SHP77 treated with DMSO at 0.1 percent for 48 hours (cell line): ENCODE measurements around the gene TIMP2.
"Not testable (repeated sequence)": the region's sequence is repeated elsewhere in the genome, so short reads cannot be mapped to it uniquely, and the experiment has no call there.

Experiments used
- DNase-seq: peaks from one replicate; lab custom pipeline; 2025; lab: John Stamatoyannopoulos, UW

The TIMP2 gene

GRCh38 chr17:78888941-78889518, 36.2 kb downstream of the TIMP2 start:
- DNase-seq = no peak

DNA sequence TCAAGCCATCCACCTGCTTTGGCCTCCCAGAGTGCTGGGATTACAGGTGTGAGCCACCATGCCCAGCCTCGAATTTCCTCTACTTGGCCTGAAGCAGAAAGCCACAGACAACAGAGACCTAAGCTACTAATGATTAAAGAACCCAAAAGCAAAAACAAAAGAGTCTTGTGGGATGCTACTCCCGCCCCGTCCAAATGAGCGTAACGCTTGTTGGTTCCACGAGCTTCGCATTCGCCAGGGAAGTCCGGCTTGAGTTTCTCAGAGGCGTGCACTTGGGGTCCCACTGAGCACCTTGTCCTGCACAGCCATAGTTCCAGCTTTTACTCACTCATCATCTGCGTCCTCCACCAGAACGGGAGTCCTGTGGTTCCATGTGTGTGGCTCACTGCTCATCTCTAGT, 38.2 kb downstream of the TIMP2 start:
- no peak for DNase-seq

GRCh38 chr17:78885956-78886355, 39.2 kb downstream of the TIMP2 start:
- no peak for DNase-seq

- DNase-seq = no peak
These were observed 40.1 kb downstream of the TIMP2 start for GRCh38 chr17:78884876-78885667.

DNA sequence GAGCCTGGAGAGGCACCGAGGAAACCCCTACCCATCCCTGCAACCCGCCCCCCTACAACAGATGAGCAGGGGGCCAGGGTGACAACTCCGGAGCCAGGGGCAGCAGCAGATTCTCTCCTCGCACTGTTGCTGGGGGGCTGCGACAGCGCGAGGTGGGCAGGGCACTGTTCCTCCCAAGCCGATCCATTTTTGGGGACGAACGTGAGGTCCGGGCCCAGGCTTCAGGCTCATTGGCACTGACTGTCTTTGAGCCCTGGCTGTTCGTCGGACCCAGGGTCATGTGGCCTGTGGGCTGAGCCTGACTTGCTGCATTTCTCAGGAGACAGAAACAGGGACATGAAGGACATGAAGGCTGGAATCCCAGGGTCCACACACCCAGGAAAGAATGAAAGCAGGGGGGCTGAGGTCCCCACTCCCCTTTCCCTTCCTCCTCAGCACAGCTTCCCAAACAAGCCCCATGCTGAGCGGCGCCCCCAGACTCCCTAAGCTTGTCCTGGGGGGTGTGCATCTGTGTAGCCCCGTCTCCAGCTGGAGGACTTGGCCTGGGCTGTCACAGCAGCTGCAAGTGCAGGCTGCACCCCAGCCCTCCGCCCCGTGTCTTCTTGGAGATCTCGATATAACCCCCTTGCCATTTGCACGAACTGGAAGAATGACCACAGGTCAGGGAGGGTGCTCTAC, 40.9 kb downstream of the TIMP2 start:
- DNase-seq = no peak

DNA sequence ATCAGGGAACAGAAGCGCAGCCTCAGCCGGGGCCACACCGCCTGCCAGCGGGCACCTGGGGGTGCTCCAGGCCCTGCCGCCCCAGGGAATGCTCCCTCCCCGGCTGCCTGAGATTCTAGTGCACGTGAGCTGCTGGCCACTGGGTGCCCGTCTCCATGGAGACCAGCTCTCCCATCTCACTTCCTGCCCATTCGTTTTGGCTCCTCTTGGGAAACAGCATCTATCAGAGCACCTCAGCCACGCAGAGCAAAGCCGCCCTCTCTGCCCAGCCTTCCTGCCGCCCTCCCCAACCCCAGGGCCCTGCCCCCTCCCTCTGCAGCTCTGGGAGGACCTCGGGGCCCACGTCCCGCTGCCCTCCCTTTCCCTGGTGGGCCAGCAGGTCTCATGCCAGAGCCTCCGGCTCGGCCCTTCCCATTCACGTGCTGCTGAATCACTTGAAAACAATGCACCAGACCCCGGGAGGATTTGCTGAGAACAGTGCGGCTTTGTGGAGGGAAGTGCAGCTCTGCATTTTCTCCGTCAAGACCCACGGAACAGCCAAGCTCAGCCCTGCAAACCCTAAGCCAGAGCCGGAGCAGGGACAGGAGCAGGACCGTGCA, 41.6 kb downstream of the TIMP2 start:
- DNase-seq = peak; percentile 84

DNA sequence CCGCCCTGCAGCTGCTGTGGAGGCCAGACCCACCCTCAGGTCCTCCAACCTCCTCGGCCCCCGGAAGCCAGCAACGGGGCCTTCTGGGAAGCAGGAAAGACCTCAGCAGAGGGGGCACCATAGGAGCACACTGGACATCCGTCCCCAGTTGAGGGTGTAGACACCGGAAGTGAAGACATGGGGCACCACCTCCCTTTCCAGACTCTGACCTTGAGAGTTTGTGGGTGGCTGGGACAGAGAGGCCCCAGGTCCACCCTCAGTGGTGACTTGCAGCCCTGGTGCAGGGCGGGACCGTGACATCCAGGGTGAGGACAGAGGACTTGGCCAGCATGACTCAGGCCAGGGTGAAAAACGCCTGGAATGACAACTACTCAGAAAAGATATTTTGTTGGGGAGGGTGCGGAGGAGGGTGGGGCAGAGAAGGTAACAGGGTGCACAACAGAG, 42.1 kb downstream of the TIMP2 start:
- DNase-seq = peak; percentile 77

DNA sequence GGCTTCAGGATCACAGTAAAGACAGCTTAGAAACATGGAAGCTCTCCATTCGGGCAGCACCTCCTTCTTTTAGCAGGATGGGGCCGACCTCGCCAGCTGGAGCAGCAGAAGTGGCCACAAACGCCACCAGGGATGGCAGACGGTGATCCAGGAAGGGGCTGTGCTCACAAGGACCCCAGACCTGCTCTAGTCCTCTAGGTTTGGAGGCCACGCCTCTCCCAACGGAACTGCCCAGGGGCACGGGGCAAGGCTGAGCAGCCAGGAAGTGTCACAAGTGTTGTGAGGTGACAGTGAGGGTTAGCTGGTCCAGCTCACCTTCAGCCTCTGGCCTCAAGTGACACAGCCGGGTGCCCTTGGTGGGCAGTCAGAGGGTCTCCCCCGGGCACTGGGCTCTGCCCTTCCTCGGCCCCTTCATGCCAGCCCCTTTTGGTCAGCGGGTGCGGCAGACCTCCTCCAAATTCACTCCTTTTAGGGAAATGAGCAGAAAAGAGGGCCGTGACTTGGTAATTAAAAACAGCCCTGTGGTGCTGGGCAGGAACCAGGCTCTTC, 42.6 kb downstream of the TIMP2 start:
- no peak for DNase-seq

DNA sequence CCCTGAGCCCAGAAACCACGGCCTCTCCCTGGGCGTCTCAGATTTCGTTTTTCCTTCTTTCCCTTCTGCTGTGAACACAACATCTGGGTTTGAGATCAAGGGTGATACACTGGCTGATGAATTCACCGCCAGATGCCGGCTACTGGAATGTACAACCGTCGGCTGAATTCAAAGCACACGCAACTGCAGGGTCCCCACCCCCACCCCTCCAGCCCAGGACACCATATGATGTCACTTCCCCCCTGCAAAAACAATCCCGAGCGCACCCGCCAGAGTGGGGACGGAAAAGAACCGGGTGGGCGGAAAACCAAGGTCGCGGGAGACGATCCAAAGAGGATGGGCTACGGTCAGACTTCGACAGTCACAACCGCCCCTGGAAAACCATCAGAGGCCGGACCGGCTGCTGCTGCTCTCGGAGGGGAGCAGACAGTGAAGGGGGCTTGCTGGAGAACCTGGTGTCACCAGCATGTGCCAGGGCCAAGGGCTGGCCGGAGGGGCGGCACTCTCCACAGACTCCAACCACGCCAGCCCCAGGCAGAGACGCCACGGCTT, 45.5 kb downstream of the TIMP2 start:
- no peak for DNase-seq

GRCh38 chr17:78878871-78879527, 46.2 kb downstream of the TIMP2 start:
- no peak for DNase-seq

DNA sequence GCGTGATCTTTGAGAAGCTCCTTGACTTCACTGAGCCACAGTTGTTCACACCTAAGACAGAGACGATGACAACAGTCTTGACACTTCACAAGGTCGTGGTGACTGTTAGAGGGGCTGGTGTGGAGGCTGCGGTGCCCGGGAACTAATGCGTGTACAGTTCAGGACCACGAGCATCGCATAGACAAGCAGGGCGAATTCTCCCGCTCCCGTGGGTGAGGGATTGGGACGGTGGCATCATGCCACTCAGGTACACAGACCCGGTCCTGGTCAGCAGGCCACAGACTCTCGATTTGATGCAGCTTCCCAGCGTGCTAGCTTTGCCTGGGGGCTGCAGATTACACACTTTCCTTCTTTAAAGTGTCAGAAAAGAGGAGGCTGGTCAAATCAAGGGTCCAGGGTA, 46.9 kb downstream of the TIMP2 start:
- DNase-seq = no peak

DNA sequence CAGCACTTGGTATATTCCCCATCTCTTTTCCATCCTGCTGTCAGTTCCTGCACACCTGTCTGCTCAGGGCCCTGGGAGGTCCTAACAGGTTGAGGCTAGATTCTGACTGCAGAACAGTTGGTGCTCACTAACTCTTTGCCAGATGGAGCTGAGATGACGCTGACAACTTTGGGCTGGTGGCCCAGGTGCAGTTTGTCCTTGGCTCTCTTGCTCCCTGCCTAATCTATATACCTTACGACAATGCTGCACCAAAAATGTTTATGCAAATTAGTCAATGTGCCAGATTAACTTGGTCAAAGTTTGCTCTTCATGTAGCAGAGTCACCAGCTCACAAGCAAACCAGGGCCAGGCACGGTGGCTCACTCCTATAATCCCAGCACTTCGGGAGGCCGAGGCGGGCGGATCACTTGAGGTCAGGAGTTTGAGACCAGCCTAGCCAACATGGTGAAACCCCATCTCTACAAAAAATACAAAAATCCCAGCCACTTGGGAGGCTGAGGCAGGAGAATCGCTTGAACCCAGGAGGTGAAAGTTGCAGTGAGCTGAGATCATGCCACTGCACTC, 48.2 kb downstream of the TIMP2 start:
- not testable (repeated sequence) for DNase-seq

GRCh38 chr17:78876094-78876597, 49.0 kb downstream of the TIMP2 start:
- DNase-seq = no peak

DNA sequence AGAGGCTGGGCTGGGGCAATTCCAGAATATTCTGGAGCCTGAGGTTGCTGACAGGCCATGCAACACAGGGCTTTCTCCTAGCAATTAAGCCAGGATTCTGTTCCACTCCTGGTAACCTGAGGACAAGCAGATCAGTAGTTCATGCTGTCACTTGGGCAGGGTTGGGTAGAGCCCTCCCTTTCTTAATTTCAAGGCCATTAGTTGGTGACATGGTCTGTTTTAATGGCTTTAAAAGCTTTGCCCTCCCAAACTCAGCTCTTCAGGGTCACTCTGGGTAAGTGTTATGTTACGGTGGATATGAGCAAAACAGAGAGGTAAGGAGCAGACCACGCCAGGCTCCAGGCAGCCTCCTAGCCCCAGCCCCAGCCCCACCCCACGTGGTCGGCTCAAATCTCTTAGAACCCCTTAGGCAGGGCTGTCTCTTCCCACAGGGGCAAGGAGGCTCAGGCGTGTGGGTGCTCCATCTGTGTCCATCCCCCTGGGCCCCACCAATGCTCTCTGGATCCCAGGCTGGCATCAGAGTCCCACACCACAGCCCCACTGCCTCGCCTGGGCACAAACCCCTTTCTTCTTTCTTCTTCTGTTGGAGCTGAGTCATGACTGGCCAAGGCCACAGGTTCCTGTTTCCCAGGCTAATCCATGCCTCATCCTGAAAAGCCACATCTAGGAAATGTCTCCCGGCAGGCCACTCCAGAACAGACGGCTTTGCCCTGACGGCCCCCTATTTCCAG, 49.7 kb downstream of the TIMP2 start:
- DNase-seq = no peak

DNA sequence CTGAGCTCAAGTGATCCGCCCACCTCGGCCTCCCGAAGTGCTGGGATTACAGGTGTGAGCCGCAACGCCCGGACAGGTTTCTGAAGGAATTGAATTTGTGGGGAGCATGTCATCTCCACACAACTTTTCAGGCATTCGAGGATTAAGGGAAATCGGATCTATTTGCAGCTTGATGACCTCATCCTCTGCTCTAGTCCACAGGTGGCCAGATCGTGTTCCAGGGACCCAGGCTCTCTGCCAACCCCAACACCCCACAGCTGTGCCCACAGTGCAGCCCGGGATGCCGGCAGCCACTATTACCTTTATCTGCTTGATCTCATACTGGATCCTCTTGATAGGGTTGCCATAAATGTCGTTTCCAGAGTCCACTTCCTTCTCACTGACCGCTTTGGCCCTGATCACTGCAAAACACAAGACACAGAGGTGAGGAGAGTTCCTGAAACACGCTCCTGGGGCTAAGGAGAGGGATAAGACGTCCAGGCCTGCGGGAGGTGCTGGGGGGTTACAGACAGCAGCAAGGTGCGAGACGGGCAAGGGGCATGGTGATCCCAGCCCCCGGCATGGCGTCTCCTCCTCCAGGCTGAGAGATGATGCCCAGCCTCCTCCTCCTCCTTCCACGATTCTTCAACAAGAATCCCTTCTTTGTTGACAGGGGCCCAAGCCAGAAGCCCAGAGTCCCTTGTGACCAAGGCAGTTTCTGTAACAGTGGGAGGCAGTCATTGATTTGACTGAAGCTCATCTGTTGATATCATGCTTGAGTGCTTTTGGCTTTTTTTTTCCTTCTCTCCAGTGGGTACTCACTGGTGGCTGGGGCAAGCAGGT, 51.5 kb downstream of the TIMP2 start:
- peak; percentile 67 for DNase-seq

DNA sequence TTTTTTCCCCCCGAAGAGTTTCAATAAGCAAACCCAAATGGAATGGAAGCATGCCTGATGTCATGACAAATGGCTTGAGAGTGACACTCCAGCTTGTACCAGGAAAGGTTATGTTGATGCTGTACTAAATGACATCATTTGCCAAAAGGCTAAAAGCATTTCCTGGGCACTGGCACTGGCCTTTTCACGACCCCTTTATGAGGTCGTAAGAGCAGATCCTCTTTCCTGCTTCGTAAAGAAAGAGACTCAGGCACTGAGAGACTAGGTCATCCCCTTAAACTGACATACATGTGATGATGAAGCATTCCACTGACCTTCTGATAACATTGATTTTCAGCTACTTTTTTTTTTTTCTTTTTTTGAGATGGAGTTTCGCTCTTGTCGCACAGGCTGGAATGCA, 52.7 kb downstream of the TIMP2 start:
- DNase-seq = no peak

- DNase-seq = no peak
These were observed 54.6 kb downstream of the TIMP2 start for GRCh38 chr17:78870621-78871020.

- DNase-seq = no peak
These were observed 56.8 kb downstream of the TIMP2 start for GRCh38 chr17:78868391-78868790.

DNA sequence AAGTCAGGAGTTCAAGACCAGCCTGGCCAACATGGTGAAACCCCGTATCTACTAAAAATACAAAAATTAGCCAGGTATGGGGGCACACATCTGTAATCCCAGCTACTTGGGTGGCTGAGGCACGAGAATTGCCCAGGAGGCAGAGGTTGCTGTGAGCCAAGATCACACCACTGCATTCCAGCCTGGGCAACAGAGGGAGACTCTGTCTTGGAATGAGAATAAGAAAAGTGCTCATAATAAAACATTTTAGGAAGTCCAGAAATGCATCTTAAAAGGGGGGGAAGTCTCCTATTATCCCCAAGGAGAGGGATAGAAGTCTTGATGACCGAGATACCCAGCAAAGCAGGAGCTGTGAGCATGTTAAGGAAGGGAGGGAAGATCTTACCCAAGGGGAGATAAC, 58.1 kb downstream of the TIMP2 start:
- not testable (repeated sequence) for DNase-seq
